ENCODE data around the gene FFAR1.
"Not testable (repeated sequence)": the region's sequence is repeated elsewhere in the genome, so short reads cannot be mapped to it uniquely, and the experiment has no call there.

The FFAR1 gene

GRCh38 chr19:35341565-35342225 lies 6.0 kb upstream of the FFAR1 start:
- DNase-seq (ENCODE audit: low read depth in 2 of 2): no peak

- DNase-seq (ENCODE audit: low read depth in 2 of 2): no peak
Measured at GRCh38 chr19:35342430-35342829, 5.3 kb upstream of the FFAR1 start.

DNA sequence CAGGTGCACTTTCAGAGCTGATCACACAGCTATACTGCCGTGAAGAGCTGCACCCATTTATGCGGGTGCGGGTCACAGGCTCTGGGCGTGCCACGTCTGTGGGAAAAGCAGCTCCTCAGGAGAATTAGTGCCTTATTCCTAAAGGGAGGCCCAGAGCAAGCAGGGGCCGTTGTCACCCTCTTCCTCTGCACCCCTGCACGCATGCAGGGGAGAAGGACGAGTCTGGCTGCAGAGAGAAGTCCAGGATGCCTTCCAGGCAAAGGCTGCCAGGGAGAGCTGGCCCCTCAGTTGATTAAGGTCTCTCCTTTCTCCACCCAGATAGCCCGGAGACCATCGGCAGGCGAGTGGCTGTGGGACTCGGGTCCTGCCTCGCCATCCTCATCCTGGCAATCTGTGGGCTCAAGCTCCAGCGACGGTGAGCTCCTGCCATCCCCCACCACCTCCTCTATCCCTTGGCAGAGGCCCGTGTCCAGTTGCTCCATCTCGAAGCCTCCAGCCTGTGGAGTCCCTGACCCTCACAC lies 3.1 kb upstream of the FFAR1 start:
- DNase-seq (ENCODE audit: low read depth in 2 of 2): no peak

DNA sequence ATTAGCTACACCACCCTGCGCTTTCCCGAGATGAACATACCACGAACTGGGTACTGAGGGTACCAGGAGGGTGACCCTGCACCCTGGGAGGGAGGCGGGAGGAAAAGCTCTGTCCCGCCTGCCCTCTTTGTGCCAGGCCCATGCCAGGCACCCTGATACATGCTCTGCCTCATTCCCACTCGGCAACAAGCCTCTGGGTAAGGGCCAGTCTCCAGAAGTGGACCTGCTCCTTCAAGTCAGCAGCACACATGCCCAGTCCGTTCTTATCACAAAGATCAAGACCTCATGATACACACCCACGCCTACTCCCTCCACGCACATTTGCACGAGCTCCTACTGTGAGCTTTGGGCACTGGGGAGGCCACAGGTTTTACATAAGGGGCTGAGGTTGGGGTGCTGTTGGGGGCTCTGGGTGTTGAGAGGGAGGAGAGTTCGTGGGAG lies 2.0 kb upstream of the FFAR1 start:
- no peak for DNase-seq (ENCODE audit: low read depth in 2 of 2)

- DNase-seq (ENCODE audit: low read depth in 2 of 2): no peak
Measured at GRCh38 chr19:35346193-35347052, 1.3 kb upstream of the FFAR1 start.

- DNase-seq (ENCODE audit: low read depth in 2 of 2): no peak
Measured at GRCh38 chr19:35347930-35348298, 212 bp downstream of the FFAR1 start.

GRCh38 chr19:35348911-35349611 lies 1.4 kb downstream of the FFAR1 start:
- no peak for DNase-seq (ENCODE audit: low read depth in 2 of 2)

GRCh38 chr19:35349614-35350521 lies 2.2 kb downstream of the FFAR1 start:
- no peak for DNase-seq (ENCODE audit: low read depth in 2 of 2)

DNA sequence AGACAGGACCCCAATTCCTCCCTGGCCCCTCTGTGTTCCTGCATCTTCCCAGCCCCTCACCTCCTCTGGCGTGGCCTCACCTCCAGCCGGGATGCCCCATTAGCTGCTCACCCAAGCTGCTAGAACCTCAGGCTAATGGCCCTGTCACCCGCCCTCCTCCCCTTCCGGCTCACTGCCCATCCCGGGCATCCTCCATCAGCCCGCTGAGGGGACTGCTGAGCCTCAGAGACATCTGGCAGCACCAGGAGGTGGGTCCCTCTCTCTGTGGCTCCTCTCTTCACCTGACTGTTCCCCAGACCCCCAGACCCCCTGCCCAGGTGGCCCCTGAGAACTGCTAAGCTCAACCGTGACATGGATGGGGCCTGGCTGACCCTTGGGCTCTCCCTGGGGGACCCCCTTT lies 2.9 kb downstream of the FFAR1 start:
- no peak for DNase-seq (ENCODE audit: low read depth in 2 of 2)

DNA sequence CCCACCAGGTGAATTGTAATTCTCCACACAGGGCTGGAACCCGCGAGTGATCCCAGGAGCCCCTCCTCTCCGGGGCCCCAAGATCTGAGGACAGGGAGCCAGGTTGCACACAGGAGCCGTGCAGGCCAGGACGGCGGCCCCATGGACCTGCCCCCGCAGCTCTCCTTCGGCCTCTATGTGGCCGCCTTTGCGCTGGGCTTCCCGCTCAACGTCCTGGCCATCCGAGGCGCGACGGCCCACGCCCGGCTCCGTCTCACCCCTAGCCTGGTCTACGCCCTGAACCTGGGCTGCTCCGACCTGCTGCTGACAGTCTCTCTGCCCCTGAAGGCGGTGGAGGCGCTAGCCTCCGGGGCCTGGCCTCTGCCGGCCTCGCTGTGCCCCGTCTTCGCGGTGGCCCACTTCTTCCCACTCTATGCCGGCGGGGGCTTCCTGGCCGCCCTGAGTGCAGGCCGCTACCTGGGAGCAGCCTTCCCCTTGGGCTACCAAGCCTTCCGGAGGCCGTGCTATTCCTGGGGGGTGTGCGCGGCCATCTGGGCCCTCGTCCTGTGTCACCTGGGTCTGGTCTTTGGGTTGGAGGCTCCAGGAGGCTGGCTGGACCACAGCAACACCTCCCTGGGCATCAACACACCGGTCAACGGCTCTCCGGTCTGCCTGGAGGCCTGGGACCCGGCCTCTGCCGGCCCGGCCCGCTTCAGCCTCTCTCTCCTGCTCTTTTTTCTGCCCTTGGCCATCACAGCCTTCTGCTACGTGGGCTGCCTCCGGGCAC lies 3.9 kb downstream of the FFAR1 start:
- no peak for DNase-seq (ENCODE audit: low read depth in 2 of 2)

DNA sequence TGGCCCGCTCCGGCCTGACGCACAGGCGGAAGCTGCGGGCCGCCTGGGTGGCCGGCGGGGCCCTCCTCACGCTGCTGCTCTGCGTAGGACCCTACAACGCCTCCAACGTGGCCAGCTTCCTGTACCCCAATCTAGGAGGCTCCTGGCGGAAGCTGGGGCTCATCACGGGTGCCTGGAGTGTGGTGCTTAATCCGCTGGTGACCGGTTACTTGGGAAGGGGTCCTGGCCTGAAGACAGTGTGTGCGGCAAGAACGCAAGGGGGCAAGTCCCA lies 4.4 kb downstream of the FFAR1 start:
- no peak for DNase-seq (ENCODE audit: low read depth in 2 of 2)

- peak; percentile 35 to 38 for DNase-seq (ENCODE audit: low read depth in 2 of 2)
Measured at GRCh38 chr19:35352448-35353304, 5.0 kb downstream of the FFAR1 start.

- DNase-seq (ENCODE audit: low read depth in 2 of 2): no peak
Measured at GRCh38 chr19:35353635-35354034, 5.9 kb downstream of the FFAR1 start.

DNA sequence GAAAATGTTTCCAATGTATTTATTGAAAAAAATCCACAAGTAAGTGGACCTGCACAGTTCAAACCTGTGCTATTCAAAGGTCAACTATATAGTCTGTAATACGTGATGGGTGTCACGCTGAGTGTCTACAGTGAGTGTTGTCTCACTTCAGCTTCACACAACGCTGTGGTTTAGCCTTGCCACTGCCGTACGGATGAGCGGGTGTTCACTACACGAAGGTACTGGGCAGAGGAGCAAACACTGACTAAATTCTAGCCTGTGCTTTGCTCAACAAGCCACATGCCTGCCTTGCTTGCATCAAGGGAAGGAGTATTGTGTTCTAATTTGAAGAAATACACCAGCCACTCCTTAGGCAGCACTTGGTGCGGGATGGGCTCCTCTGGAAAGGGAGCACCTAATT lies 7.2 kb downstream of the FFAR1 start:
- no peak for DNase-seq (ENCODE audit: low read depth in 2 of 2)

GRCh38 chr19:35355791-35356460 lies 8.2 kb downstream of the FFAR1 start:
- no peak for DNase-seq (ENCODE audit: low read depth in 2 of 2)

DNA sequence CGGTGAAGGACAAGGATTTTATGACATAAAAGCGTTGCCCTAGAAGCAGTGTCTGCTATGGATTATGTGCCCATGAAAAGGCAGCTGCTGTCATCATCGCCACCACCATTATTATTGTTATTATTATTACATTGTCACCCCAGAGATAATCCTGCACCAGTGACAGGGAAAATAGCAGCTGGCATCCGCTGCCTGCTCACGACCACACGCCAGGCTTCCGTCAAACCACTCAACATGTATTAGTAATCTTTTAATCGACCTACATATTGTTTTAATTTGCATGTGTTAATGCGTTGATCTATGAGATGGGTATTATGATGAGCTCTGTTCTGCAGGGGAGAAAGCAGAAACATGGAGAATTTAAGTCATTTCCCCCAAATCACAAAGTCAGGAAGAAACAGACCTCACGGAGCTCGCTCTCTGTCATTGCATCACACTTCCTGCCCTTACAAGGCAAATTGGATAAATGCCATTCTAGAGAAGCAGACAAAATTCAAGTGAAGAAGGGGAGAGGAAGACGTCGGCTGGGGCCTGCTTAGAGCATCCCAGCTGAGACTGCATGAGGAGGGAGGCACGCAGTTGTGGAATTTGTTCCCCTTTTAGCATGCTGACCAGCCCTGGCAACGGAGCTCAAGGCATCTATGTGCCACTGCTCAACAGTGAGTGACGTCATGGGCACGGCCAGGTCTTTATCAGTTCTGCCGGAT lies 10.3 kb downstream of the FFAR1 start, which contains the start of gene FFAR3:
Gene FFAR3, plus strand, starts transcription at position 594 of the 707 bp plus-strand sequence. CDS start 431 bp downstream, outside the sequence.
- DNase-seq (ENCODE audit: low read depth in 2 of 2): peak; percentile 29 to 37

GRCh38 chr19:35358834-35359233 lies 11.1 kb downstream of the FFAR1 start:
- DNase-seq (ENCODE audit: low read depth in 2 of 2): not testable (repeated sequence)

DNA sequence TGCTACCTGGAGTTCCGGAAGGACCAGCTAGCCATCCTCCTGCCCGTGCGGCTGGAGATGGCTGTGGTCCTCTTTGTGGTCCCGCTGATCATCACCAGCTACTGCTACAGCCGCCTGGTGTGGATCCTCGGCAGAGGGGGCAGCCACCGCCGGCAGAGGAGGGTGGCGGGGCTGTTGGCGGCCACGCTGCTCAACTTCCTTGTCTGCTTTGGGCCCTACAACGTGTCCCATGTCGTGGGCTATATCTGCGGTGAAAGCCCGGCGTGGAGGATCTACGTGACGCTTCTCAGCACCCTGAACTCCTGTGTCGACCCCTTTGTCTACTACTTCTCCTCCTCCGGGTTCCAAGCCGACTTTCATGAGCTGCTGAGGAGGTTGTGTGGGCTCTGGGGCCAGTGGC lies 11.7 kb downstream of the FFAR1 start:
- DNase-seq (ENCODE audit: low read depth in 2 of 2): not testable (repeated sequence)

Data from fibroblast of skin of left quadriceps (primary cell).